Neural cell (in vitro differentiated cells): ENCODE data around the gene COBLL1.

Source experiments
- CTCF ChIP-seq: fragments of 450-650 bp; IDR thresholded peaks from 2 replicates; pipeline ENCODE4 v1.5.1; 2014; ENCODE audit warnings: antibody characterized with exemption, mild to moderate bottlenecking, moderate library complexity; ENCODE audit not compliant: poor library complexity, severe bottlenecking
- EP300 ChIP-seq: fragments of 450-650 bp; conservative IDR thresholded peaks from 2 replicates; pipeline ENCODE4 v1.6.1; 2014; ENCODE audit warnings: antibody characterized with exemption, mild to moderate bottlenecking, moderate library complexity; ENCODE audit not compliant: poor library complexity, severe bottlenecking
- EZH2 ChIP-seq: fragments of 200-600, 300-800 bp; shearing (Covaris generic), sonication (generic); IDR thresholded peaks from 2 replicates; pipeline ENCODE4 v1.6.1; 2014; ENCODE audit warnings: antibody characterized with exemption, low read length, borderline replicate concordance, mild to moderate bottlenecking; ENCODE audit not compliant: insufficient read depth, poor library complexity, severe bottlenecking
- MXI1 ChIP-seq: fragments of 450-650 bp; conservative IDR thresholded peaks from 2 replicates; pipeline ENCODE4 v1.6.1; 2014; ENCODE audit warnings: antibody characterized with exemption, mild to moderate bottlenecking; ENCODE audit not compliant: poor library complexity, severe bottlenecking
- POLR2AphosphoS5 ChIP-seq: IDR thresholded peaks from 2 replicates; pipeline ENCODE4 v1.6.1; 2012
- RAD21 ChIP-seq: fragments of 450-650 bp; conservative IDR thresholded peaks from 2 replicates; pipeline ENCODE4 v1.6.1; 2014; ENCODE audit warnings: antibody characterized with exemption, mild to moderate bottlenecking, moderate library complexity
- REST ChIP-seq: IDR thresholded peaks from 2 replicates; pipeline ENCODE4 v1.6.1; 2012; ENCODE audit warnings: borderline replicate concordance
- SMC3 ChIP-seq: fragments of 450-650 bp; conservative IDR thresholded peaks from 2 replicates; pipeline ENCODE4 v1.6.1; 2014; ENCODE audit warnings: antibody characterized with exemption, mild to moderate bottlenecking, moderate library complexity; ENCODE audit not compliant: poor library complexity
- TAF1 ChIP-seq: IDR thresholded peaks from 2 replicates; pipeline ENCODE4 v1.6.1; 2012; ENCODE audit warnings: low read depth

- TF ChIP-seq CTCF, result no peak
- TF ChIP-seq TAF1, result no peak
- TF ChIP-seq EZH2, result no peak
- no peak for TF ChIP-seq POLR2AphosphoS5
- no peak for TF ChIP-seq REST
- no peak for TF ChIP-seq MXI1
- no peak for TF ChIP-seq RAD21
- TF ChIP-seq EP300, result no peak
- no peak for TF ChIP-seq SMC3
Observed at GRCh38 chr2:164881524-164881923, 39.9 kb upstream of the COBLL1 start.
